H54 (cell line): ENCODE data around the gene CNOT9.

Source experiments
- DNase-seq: peaks from one replicate; pipeline ENCODE4 v3.0.0; 2011; ENCODE audit warnings: low spot score, mixed read lengths; ENCODE audit not compliant: insufficient read length
- FAIRE-seq: peaks from 3 replicates; lab custom pipeline; 2011; peaks lifted over from hg19 to GRCh38; lab: Jason Lieb, UNC
- POLR2A ChIP-seq: IDR thresholded peaks from 2 replicates; pipeline ENCODE4 v1.6.1; 2011; ENCODE audit warnings: low read depth, mild to moderate bottlenecking, low read length

Gene CNOT9

DNA sequence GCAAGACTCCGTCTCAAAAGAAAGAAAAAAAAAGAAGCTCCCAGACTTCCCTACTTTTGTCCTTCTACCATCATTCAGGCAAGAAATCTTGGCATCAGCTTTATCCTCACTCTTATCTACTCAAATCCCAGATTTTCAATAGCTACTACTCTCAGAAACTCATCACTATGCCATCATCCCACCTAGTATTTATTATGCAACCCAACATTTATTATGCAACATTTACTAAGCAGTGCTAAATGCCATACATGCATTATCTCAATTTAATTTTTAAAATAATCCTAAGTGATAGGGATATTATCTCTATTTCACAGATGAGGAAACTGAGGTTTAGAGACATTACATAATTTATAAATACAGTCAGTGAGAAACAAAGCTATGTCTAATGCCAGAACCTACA is 4.6 kb upstream of the CNOT9 start:
- no peak for FAIRE-seq
- no peak for TF ChIP-seq POLR2A
- no peak for DNase-seq

DNA sequence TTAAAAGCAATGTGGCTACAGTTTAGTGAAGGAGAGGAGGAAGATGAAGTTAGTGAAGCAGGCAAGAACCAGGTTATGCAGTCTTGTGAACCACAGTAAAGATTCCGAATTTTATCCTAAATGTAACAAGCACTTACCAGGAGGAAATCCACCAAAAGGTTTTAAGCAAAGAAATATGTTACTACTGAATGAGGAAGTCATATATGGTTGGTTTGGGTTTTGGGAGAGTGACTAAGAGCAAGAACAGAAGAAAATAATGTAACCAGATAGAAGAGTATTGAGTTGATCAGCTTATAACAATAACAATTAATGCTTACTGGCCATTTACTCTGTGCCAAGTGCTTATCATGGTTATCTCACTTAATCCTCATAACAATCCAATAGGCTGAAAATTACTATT is 2.3 kb upstream of the CNOT9 start:
- DNase-seq: no peak
- no peak for FAIRE-seq
- TF ChIP-seq POLR2A: no peak

DNA sequence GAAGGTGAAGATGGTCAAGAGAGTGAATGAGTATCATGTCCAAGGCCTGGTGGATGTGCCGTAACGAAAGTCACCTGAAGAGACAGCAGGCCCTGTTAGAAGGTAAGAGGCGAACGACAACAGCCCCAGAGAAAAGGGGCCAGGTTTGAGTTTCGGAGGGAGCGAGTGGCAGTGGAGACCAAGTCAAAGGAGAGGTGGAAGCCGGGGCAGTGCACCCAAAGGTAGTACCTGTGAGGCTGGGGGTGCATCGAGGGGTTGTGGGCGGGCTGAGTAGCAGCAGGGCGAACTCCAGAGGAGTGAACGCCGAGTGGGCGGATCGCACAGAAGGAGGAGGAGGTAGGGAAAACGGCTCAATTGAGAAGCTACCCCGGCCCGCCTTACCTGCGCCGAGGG is 846 bp upstream of the CNOT9 start:
- DNase-seq (no peak), FAIRE-seq (no peak)
- TF ChIP-seq POLR2A: no peak

DNA sequence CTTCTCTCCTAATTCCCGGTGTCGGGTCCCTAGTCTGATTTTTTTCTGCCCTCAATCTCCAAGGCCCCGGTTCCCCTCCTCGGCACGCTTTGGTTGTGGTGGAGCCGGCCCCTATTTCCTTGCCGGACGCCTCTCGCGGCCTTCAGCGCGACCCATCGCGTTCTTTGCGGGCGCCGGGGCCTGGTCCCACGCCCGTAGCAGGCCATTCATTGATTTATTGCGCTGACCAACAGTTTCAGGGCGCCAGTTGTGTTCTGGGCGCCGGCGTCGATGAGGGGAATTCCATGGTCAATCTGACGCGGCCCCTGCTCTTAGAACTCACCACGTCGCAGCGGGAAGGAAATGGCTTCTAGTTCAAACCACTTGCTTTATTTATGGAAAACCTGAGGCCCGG is 396 bp downstream of the CNOT9 start:
- no peak for TF ChIP-seq POLR2A
- FAIRE-seq (no peak), DNase-seq (peak; percentile 30)

DNA sequence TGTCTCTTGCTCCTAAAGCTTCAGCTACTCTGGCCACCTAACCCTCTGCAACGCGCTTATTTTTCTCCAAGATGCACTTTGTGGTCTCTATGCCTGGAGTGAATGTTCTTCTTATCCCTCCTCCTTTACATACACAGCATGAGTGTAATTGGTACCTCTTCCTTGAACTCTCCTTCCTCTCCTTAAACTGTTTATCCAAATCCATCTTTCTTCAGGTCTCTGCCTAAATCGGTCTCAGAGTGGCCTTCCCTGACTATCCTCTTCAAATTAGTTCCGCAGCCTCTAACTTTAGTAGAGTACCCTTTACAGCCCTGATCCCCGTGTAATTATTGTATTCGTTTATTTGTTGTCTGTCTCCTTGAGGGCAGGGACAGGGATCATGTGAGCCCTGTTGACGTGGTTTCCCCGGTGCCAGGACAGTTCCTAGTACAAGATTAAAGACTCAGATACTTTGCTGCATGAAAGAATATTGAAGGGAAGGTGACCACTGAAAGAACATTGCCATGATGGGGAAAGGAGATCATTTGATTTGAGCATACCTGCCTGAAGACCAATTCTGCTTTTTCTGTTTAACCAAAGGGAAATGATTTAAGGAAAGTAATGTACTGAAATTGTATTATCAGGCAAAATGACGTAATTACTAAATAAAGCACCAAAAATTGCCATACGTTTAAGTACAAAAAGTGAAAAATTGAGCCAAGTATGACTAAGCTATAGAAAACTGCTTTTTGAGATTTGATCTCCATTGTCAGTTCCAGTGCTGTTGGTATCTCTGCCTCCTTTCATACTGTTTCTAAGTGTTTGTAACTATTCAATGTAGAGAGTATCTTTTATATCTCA is 1.2 kb downstream of the CNOT9 start:
- TF ChIP-seq POLR2A: no peak
- no peak for DNase-seq
- no peak for FAIRE-seq

DNA sequence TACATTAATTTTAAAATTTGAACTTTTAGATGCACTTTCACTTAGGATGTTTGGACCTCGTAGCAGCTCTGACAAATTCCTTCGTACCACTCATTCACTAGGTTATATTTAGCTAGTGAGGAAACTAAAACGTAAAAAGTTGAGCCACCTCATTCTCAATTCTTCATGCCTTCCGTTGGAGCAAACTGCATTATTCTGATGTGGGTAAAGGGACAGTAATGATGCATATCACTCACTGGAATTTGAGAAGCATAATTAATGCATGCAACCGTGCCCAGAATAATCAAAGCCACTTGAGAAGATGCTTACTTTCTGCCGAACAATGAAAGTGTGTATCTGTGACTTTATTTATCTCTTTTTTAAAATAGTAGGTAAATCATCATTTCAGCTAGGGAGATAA is 2.2 kb downstream of the CNOT9 start:
- FAIRE-seq (no peak), DNase-seq (no peak)
- no peak for TF ChIP-seq POLR2A

DNA sequence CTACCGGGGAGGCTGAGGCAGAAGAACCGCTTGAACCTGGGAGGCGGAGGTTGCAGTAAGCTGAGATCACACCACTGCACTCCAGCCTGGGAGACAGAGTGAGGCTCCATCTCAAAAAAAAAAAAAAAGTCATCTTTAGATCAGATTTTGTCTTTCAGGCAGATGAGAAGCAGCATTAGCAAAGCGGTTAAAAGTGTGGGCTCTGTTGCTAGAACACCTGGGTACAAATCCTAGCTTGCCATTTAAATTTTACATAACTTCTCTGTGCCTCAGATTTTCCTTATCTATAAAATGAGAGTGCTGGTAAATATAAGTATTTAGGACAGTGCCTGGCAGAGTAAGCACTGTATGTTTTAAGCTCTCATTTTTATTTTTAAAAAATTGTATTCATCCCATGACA is 8.2 kb downstream of the CNOT9 start:
- DNase-seq: no peak
- TF ChIP-seq POLR2A: no peak
- no peak for FAIRE-seq

DNA sequence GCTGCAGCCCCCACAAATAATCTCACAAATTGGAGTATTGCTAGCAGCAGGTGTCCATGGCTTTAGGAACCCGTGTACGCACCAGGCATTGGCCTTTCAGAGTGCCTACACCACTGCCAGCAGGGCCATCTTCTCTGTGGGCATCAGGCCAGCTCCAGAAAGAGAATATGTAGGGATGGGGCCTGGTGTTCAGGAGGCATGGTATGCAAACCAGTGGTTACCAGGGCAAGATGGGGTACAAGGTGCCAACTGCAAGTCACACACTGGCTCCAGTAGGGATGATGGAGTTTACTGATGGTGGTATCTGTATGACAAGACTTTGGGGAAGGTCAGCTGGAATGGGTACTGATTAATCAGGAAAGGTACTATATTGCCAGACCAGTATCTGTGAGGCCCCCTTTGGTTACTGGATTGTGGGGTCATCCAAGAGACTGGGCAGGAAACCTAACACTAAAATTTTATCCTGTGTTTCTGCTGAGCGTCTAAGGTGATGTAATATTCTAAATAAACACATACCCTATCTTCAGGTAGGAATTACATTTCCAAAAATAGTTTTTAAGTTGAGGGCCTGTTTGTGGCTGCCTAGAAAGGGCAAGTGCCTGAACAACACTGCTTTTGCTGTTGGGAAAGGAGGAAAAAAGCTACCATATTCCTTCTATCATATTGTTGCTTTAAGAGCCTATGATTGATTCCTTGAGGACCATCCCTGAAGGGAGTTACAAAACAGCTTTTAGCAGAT is 9.0 kb downstream of the CNOT9 start:
- FAIRE-seq (no peak), DNase-seq (no peak)
- TF ChIP-seq POLR2A: no peak

DNA sequence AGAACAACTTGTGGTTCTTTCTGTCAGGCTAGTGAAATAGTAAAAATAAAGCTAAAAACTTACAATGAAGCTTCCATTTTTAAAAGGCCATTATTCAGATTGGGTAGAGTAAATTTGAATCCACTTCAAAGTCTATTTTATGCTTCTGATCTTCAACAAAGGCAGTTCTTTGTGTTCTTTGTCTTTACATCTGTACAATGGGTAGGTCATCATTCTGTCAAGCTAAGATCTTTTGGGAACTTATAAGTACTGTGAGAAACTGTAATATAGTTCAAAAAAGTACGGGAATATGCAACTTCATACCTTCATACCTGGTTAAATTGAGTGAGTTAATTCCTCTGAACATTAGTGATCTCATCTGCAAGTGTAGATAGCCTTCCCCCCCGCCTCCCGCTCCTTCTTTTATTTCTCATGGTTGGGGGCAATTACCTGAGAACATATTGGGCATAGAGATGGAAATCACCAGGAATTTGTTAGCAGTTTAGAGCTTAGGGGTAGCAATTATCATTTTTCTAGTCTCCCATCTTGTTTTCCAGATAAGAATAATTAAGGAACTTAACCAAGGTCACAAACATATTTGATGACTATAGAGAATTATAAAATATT is 9.7 kb downstream of the CNOT9 start:
- DNase-seq (no peak), FAIRE-seq (no peak)
- no peak for TF ChIP-seq POLR2A

DNA sequence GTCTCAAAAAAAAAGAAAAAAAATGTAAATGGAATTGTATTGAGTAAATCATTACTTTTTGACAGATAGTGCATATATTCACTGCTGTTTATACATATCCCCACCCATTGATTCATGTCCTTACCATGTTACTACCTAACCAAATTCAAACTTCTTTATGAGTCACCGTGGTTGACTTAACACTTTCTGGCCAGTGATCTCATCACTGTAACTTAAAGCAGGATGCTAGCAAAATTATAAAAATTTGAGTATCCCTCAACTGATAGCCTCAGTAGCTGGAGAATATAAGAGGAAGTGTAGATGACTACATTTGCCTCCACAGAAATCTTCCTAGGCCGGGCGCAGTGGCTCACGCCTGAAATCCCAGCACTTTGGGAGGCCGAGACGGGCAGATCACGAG is 13.4 kb downstream of the CNOT9 start:
- FAIRE-seq (peak; percentile 83), DNase-seq (peak; percentile 30)
- TF ChIP-seq POLR2A: no peak

DNA sequence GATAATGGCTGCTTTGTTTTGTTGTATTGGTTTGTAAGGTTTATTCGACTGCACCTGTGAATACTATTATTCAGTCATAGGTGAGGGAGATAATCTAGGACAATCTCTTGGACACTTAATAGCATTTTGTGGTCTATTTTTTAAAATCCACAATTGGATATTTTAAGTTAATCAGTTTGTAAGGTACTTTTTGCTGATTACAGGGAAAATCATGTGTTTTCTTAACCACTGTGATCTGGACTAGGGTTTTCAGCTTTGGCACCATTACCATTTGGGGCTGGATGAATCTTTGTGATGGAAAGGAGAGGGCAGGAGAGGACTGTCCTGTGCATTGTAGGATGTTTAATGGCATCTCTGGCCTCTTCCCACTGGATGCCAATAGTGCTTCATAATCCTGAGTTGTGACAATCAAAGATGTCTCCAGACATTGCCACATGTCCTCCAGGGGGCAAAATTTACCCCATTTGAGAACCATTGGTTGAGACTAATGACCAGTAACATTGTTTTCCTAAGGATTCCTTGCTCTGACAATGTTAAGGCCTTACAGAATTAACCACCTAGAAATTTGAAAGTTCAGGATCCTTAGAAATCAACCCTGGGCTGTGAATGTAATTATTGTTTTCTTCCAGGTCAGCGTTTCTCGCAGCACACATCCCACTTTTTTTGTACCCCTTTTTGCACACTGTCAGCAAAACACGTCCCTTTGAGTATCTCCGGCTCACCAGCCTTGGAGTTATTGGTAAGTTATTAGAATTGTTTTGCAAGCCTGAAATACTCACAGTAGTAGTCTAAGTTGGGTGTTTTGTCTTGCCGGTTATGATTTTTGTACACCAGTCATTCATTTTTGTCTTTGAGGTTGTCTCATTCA is 15.6 kb downstream of the CNOT9 start:
- TF ChIP-seq POLR2A: no peak
- FAIRE-seq (no peak), DNase-seq (no peak)

DNA sequence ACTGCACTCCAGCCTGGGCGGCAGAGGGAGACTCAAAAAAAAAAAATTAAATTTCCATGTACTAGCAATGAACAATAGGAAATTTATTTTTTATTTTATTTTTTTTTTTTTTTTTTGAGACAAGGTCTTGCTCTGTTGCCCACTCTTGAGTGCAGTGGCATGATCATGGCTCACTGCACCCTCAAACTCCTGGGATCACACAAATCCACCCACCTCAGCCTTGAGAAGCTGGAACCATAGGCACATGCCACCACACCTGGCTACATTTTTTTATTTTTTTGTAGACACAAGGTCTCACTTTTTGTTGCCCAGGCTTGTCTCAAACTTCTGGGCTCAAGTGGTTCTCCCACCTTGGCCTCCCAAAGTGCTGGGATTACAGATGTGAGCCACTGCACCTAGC is 16.9 kb downstream of the CNOT9 start:
- DNase-seq (no peak), FAIRE-seq (no peak)
- no peak for TF ChIP-seq POLR2A

DNA sequence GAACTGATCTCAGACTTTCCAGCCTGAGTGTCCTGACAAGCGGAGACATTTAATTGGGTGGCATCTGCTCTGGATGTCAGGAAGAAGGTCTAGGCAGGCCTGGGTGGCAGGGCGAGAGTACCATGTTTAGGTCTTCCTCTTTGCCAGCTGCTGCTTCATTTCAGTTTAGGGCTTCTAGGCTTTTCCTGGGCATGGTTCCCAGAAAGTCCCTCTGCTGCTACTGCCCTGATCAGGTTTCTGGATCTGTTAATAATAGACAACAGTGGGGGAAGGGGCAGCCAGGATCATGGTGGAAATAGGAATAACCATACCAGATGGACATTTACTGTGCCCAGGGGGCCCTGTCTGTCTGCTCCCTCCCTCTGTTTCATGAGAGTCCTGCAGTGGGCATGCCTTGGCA is 36.8 kb downstream of the CNOT9 start:
- DNase-seq (no peak), FAIRE-seq (no peak)
- TF ChIP-seq POLR2A: no peak

DNA sequence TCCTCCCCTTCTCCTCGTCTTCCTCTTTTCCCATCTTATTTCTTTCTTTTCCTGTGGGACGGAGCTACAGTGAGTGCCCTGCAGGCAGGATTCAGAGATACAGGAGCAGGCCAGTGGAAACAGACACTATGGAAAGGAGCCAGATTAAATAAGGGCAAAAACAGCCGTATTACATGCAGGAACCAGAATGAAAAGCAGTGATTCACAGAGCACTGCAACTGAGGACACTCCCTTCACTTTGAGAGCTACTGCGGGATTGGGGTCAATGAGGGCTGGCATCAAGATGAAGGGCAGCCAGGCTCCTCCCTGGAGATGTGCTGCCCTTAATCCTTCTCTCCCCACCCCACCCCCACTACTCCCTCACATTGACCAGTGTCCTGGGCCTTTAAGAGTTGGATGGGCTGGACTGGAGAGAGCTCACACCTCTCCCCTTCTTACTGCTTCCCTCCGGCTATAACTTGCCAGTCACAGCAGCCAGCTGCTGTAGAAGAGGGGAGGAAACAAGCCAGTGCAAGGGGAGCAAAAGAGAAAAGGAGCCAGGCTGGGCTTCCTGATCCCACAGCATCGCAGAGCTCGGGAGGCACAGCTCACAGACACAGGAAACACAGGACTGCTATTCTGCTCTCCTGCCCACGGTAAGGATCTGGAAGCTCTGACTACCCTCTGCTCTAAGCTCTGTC is 38.9 kb downstream of the CNOT9 start, which contains the start of gene PLCD4:
PLCD4 (plus strand) TSS at position 464 of the 680 bp plus-strand sequence. CDS start 7,841 bp downstream, outside the sequence.
- TF ChIP-seq POLR2A: no peak
- DNase-seq: peak; percentile 43
- peak; percentile 70 for FAIRE-seq
